Measurements from ENCODE around the gene NFIA. TPM values are rescaled to one million over a fixed set of nuclear protein-coding genes. Genes with fewer than 3 reads are reported as not detected.

The NFIA gene
- total and polyA plus RNA-seq, 2 of the 13 experiments (the other 11 are each of a cell fraction or from before 2014, with no cell fraction given): 14.7 to 28.5 TPM

DNA sequence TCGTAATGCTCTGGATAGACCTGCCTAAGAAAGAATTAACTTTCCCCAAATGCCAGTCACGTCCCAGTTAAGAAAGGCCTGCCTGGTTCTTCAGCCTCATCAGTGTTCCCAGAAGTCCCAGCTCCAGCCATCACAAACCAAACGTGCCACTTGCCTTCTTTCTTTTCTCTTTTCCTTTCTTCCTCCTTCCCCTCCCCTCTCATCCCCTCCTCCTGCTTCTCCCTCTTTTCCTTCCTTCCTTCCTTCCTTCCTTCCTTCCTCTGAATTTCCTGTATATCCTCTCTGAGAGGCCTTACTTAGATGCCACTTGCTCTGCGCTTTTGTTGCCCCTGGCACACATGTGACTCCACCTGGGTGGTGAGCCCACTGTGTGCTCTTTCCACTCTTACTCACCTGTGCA is 228.2 kb downstream of the NFIA start:
- DNase-seq (ENCODE audit: low spot score): no peak
- H4K20me1 ChIP-seq (ENCODE audit: insufficient read depth, low read length): no peaks in the 10 kb centered on the region; the same call in 1 of the 2 replicates
- no peaks in the 10 kb centered on the region for H3K9me3 ChIP-seq (ENCODE audit: low read length)
- peaks cover 23% of the 10 kb centered on the region for H3K79me2 ChIP-seq (ENCODE audit: insufficient read depth, low read length)
- no peak for FAIRE-seq
- no peak for ATAC-seq
- in situ Hi-C loops (cut with HindIII; ENCODE audit: extremely low pct_ligation_motif_present, low pct_unique_long_range_greater_than_20kb) (no loop called here), intact Hi-C loops (cut with micrococcal nuclease; ENCODE audit: unreplicated experiment) (no loop called here)
- no peak overlapping the region for H3K4me2 ChIP-seq (ENCODE audit: low read depth, low read length)
- no peaks in the 10 kb centered on the region for H3K27me3 ChIP-seq (ENCODE audit: control insufficient read depth in 1 of 2, insufficient read depth in 2 of 2, low read length in 2 of 2)
- no peak overlapping the region for H3K9ac ChIP-seq (ENCODE audit: insufficient read depth, low read depth, low read length)
- BruUV-seq (replicated peaks): no TSS peak
- ChIA-PET CTCF (ENCODE audit: low intra/inter-chr PET ratio, low total read pairs) (no interaction called here), POLR2A (no interaction called here)
- H3K4me3 ChIP-seq (replicated peaks in 1 of 3; ENCODE audit: insufficient read depth in 1 of 3, low read depth in 2 of 3, low read length in 3 of 3): no peak overlapping the region
- no peak overlapping the region for H3K27ac ChIP-seq (ENCODE audit: extremely low read length, insufficient read depth, low read length)
- 97% methylated on average over 4 of the region's 4 CpGs for WGBS (ENCODE audit: low lambda C conversion rate)
- TF ChIP-seq SNRNP70 (IDR thresholded peaks at IDR 0.05; ENCODE audit: low read depth, low read length) (no peak), RBM22 (optimal IDR thresholded peaks at IDR 0.05; ENCODE audit: low read length) (peak; percentile 66), HNRNPK (IDR thresholded peaks at IDR 0.05; ENCODE audit: low read depth, low read length, poor library complexity, severe bottlenecking) (peak; percentile 42)
- no peak overlapping the region for H2AFZ ChIP-seq (ENCODE audit: low read length)
- peaks cover 9 to 24% of the 10 kb centered on the region in 2 experiments; a peak in 2 of 5 replicates for H3K36me3 ChIP-seq (replicated peaks in 1 of 2; ENCODE audit: control insufficient read depth in 1 of 2, insufficient read depth in 2 of 2, low read length in 2 of 2)
- no peaks in the 10 kb centered on the region for H3K4me1 ChIP-seq (ENCODE audit: insufficient read depth, low read length)

DNA sequence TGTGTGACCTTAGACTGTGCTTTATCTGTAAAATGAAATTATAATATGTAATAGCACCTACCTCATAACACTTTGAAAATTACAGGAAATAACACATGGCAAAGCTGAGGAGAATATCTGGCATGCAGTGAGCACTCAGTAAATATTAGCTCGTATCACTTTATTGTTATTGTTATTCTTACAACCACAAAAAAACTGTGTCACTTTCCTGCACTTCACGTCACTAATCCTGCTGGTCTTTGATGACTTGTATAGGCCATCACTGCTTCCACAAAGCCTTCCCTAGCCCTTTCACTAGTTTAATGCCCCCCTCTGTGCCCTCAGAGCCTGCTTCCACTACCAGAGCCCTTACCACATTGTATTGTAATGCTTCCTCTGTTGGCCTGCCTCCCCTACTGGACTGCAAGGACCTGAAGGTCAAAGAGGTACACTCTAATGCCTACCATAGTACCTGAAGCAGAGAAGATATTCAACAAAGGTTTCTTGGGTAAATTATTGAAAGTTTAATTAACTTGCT is 231.6 kb downstream of the NFIA start:
- WGBS (ENCODE audit: low lambda C conversion rate): 100% methylated on average over 2 of the region's 2 CpGs
- no peak overlapping the region for H3K9ac ChIP-seq (ENCODE audit: insufficient read depth, low read depth, low read length)
- ChIA-PET CTCF (ENCODE audit: low intra/inter-chr PET ratio, low total read pairs) (no interaction called here), POLR2A (no interaction called here)
- intact Hi-C loops (cut with micrococcal nuclease; ENCODE audit: unreplicated experiment) (no loop called here), in situ Hi-C loops (cut with HindIII; ENCODE audit: extremely low pct_ligation_motif_present, low pct_unique_long_range_greater_than_20kb) (no loop called here)
- H3K79me2 ChIP-seq (ENCODE audit: insufficient read depth, low read length): peaks cover 22% of the 10 kb centered on the region
- H3K27ac ChIP-seq (ENCODE audit: extremely low read length, insufficient read depth, low read length): no peak overlapping the region
- FAIRE-seq (no peak), ATAC-seq (no peak), DNase-seq (ENCODE audit: low spot score) (no peak)
- peaks cover 5 to 17% of the 10 kb centered on the region in 2 experiments; a peak in 2 of 5 replicates for H3K36me3 ChIP-seq (replicated peaks in 1 of 2; ENCODE audit: control insufficient read depth in 1 of 2, insufficient read depth in 2 of 2, low read length in 2 of 2)
- H3K4me1 ChIP-seq (ENCODE audit: insufficient read depth, low read length): peaks cover 3% of the 10 kb centered on the region
- no peak overlapping the region for H3K4me2 ChIP-seq (ENCODE audit: low read depth, low read length)
- no peaks in the 10 kb centered on the region for H3K9me3 ChIP-seq (ENCODE audit: low read length)
- H2AFZ ChIP-seq (ENCODE audit: low read length): no peak overlapping the region
- BruUV-seq (replicated peaks): no TSS peak
- H4K20me1 ChIP-seq (ENCODE audit: insufficient read depth, low read length): peaks cover 2% of the 10 kb centered on the region; the same call in 1 of the 2 replicates
- H3K27me3 ChIP-seq (ENCODE audit: control insufficient read depth in 1 of 2, insufficient read depth in 2 of 2, low read length in 2 of 2): no peaks in the 10 kb centered on the region
- no peak overlapping the region for H3K4me3 ChIP-seq (replicated peaks in 1 of 3; ENCODE audit: insufficient read depth in 1 of 3, low read depth in 2 of 3, low read length in 3 of 3)
- TF ChIP-seq, protein P1, sequence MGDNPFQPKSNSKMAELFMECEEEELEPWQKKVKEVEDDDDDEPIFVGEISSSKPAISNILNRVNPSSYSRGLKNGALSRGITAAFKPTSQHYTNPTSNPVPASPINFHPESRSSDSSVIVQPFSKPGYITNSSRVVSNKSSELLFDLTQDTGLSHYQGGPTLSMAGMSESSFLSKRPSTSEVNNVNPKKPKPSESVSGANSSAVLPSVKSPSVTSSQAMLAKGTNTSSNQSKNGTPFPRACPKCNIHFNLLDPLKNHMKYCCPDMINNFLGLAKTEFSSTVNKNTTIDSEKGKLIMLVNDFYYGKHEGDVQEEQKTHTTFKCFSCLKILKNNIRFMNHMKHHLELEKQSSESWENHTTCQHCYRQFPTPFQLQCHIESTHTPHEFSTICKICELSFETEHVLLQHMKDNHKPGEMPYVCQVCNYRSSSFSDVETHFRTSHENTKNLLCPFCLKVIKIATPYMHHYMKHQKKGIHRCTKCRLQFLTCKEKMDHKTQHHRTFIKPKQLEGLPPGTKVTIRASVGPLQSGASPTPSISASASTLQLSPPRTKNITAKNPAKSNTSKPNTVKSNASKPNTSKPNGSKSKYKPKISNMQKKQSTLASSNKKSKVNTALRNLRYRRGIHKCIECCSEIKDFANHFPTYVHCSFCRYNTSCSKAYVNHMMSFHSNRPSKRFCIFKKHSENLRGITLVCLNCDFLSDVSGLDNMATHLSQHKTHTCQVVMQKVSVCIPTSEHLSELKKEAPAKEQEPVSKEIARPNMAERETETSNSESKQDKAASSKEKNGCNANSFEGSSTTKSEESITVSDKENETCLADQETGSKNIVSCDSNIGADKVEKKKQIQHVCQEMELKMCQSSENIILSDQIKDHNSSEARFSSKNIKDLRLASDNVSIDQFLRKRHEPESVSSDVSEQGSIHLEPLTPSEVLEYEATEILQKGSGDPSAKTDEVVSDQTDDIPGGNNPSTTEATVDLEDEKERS (CRISPR knock-in tag; IDR thresholded peaks at IDR 0.05): no peak
- no peak for TF ChIP-seq TEF (CRISPR knock-in tag; IDR thresholded peaks at IDR 0.05)
- no peak for TF ChIP-seq ZFP36L1 (CRISPR knock-in tag; IDR thresholded peaks at IDR 0.05)
- no peak for TF ChIP-seq POLR2AphosphoS5 (IDR thresholded peaks at IDR 0.05; ENCODE audit: low read depth, low read length)
- no peak for TF ChIP-seq GFI1 (CRISPR knock-in tag; IDR thresholded peaks at IDR 0.05; ENCODE audit: borderline replicate concordance)
- TF ChIP-seq ARHGAP35 (CRISPR knock-in tag; IDR thresholded peaks at IDR 0.05; ENCODE audit: borderline replicate concordance): no peak
